Aorta (tissue), 5 donors: Measurements from ENCODE around the gene CXCL16. TPM values are rescaled to one million over a fixed set of nuclear protein-coding genes. Genes with fewer than 3 reads are reported as not detected.
"Not testable (repeated sequence)": the region's sequence is repeated elsewhere in the genome, so short reads cannot be mapped to it uniquely, and the experiment has no call there.

Experiments used
- ATAC-seq: fragments of 200-7000 bp; cut with Tn5 transposase; one replicate; pipeline ENCODE4 v1.9.1; 2022; ENCODE audit warnings: moderate library complexity; ENCODE audit not compliant: low FRiP score
- DNase-seq, 2 donors: peaks; one replicate each; pipeline ENCODE4 v3.0.0-alpha.2; 2020
- H3K27ac ChIP-seq, 2 donors: one replicate each; pipeline ENCODE4 v1.5.1; 2013; ENCODE audit warnings: low read length in 2 of 2, mild to moderate bottlenecking in 2 of 2, moderate library complexity in 2 of 2, control low read depth in 1 of 2, inconsistent platforms in 1 of 2, low read depth in 1 of 2
- H3K27me3 ChIP-seq, 2 donors: one replicate each; pipeline ENCODE4 v1.6.1; 2013; ENCODE audit warnings: control low read depth in 1 of 2, low read length in 1 of 2, mild to moderate bottlenecking in 1 of 2, moderate library complexity in 1 of 2; ENCODE audit not compliant: insufficient read depth in 2 of 2, control insufficient read depth in 1 of 2
- H3K36me3 ChIP-seq, 2 donors: one replicate each; pipeline ENCODE4 v1.6.1; 2013; ENCODE audit warnings: control low read depth in 1 of 2, low read length in 1 of 2, mild to moderate bottlenecking in 1 of 2; ENCODE audit not compliant: insufficient read depth in 2 of 2, control insufficient read depth in 1 of 2
- H3K4me1 ChIP-seq, 2 donors: one replicate each; pipeline ENCODE4 v1.6.1; 2013; ENCODE audit warnings: low read length in 2 of 2, control low read depth in 1 of 2, mild to moderate bottlenecking in 1 of 2, moderate library complexity in 1 of 2; ENCODE audit not compliant: insufficient read depth in 2 of 2, control insufficient read depth in 1 of 2
- H3K4me3 ChIP-seq, 2 donors: one replicate each; pipeline ENCODE4 v1.5.1; 2013; ENCODE audit warnings: low read length in 2 of 2, control low read depth in 1 of 2, mild to moderate bottlenecking in 1 of 2
- H3K9me3 ChIP-seq: one replicate; pipeline ENCODE4 v1.6.1; 2013; ENCODE audit warnings: mild to moderate bottlenecking, low read length; ENCODE audit not compliant: control insufficient read depth
- WGBS, 2 donors: extraction: QIAGEN DNeasy Blood & Tissue Kit; methylation state at CpG; one replicate each; pipeline ENCODE4 v1.1.7; 2013; 5-methylcytosine and 5-hydroxymethylcytosine counted together
- intact Hi-C, 2 donors: fragments of 100-400 bp; cut with DNase I; formaldehyde crosslinking; loops; one replicate each; pipeline versions ENCODE4 v1.14.2 to v1.15.0; 2022
- polyA plus RNA-seq, 2 donors: library from polyadenylated mRNA; stranded (reverse); fragments of 200-250 nt; gene quantifications; one replicate each; pipeline ENCODE4 v1.2.3, GENCODE V29; 2013
- total RNA-seq, 2 donors: library from RNA; stranded (reverse); fragmentation: NEBNext Ultra II Directional; extraction: Animal tissue kit (Norgen Biotek cat#: 25700); gene quantifications; one replicate each; pipeline ENCODE4 v1.2.1, GENCODE V29; 2021
- donor health status: healthy with polysubstance abuse.
- donor health status: Bipolar disorder and iron deficiency.
- donor health status: DM: no; HTN: no; CAD: no.
- donor health status: DM: no; HTN: no; CAD: no.
- donor health status: DM: yes; HTN: yes; CAD: no.

CXCL16 gene
- total and polyA plus RNA-seq, 4 donors, result 11.0 to 64.0 (median 34.8) TPM

- ATAC-seq, H3K4me1 ChIP-seq, H3K4me3 ChIP-seq, H3K36me3 ChIP-seq, DNase-seq, intact Hi-C loops, H3K27me3 ChIP-seq, H3K9me3 ChIP-seq, H3K27ac ChIP-seq: not testable (repeated sequence)
- WGBS, 2 donors, result 88 to 89% methylated on average over 12 of the region's 12 CpGs
Measured at GRCh38 chr17:4689872-4690271, 49.9 kb downstream of the CXCL16 start.

- intact Hi-C loops, H3K36me3 ChIP-seq, H3K27ac ChIP-seq, H3K4me1 ChIP-seq, H3K27me3 ChIP-seq, H3K4me3 ChIP-seq, H3K9me3 ChIP-seq, DNase-seq: not testable (repeated sequence)
- peak; percentile 90 for ATAC-seq
- WGBS, 2 donors, result 19 to 24% methylated on average over 5 of the region's 5 CpGs
Measured at GRCh38 chr17:4683739-4684138, 56.0 kb downstream of the CXCL16 start.

Other genes with a start within 250 kb of the CXCL16 start
- gene SPNS2, start 241.0 kb downstream of the CXCL16 start, total RNA-seq, result 10 to 100 TPM; 31.3 to 56.2 TPM
- gene SPNS2, start 241.0 kb downstream of the CXCL16 start, polyA plus RNA-seq, result 1 to 10 TPM; 2.3 to 3.1 TPM
- gene MYBBP1A, start 184.5 kb downstream of the CXCL16 start, total RNA-seq, result 10 to 100 TPM; 35.2 to 36.6 TPM
- gene MYBBP1A, start 184.5 kb downstream of the CXCL16 start, polyA plus RNA-seq, result 10 to 100 TPM in 1 of 2 donors, 1 to 10 TPM in 1; 8.0 to 37.6 TPM
- gene GGT6, start 179.4 kb downstream of the CXCL16 start, total RNA-seq, result not detected
- gene GGT6, start 179.4 kb downstream of the CXCL16 start, polyA plus RNA-seq, result 1 to 10 TPM in 1 of 2 donors, not detected in 1; 3.5 TPM
- gene SMTNL2, start 155.4 kb downstream of the CXCL16 start, total RNA-seq, result 1 to 10 TPM in 1 of 2 donors, under 1 TPM in 1; 0.49 to 1.7 TPM
- not detected for gene SMTNL2, start 155.4 kb downstream of the CXCL16 start, polyA plus RNA-seq
- not detected for gene ALOX15, start 98.2 kb downstream of the CXCL16 start, total RNA-seq
- gene ALOX15, start 98.2 kb downstream of the CXCL16 start, polyA plus RNA-seq, result not detected
- 10 to 100 TPM; 34.6 to 49.4 TPM for gene PELP1, start 35.8 kb downstream of the CXCL16 start, total RNA-seq
- 10 to 100 TPM; 11.0 to 39.2 TPM for gene PELP1, start 35.8 kb downstream of the CXCL16 start, polyA plus RNA-seq
- 100 to 1,000 TPM in 1 of 2 donors, 10 to 100 TPM in 1; 71.8 to 119 TPM for gene ARRB2, start 29.3 kb downstream of the CXCL16 start, total RNA-seq
- 10 to 100 TPM; 23.2 to 55.2 TPM for gene ARRB2, start 29.3 kb downstream of the CXCL16 start, polyA plus RNA-seq
- 10 to 100 TPM in 1 of 2 donors, 1 to 10 TPM in 1; 7.9 to 16.7 TPM for gene MED11, start 8.5 kb downstream of the CXCL16 start, total RNA-seq
- 10 to 100 TPM; 26.2 to 41.1 TPM for gene MED11, start 8.5 kb downstream of the CXCL16 start, polyA plus RNA-seq
- gene ZMYND15, start 95 bp downstream of the CXCL16 start, total RNA-seq, result 1 to 10 TPM; 2.1 to 7.7 TPM
- 1 to 10 TPM in 1 of 2 donors, under 1 TPM in 1; 0.87 to 1.0 TPM for gene ZMYND15, start 95 bp downstream of the CXCL16 start, polyA plus RNA-seq
- not detected for gene TM4SF5, start 32.0 kb upstream of the CXCL16 start, total RNA-seq
- gene TM4SF5, start 32.0 kb upstream of the CXCL16 start, polyA plus RNA-seq, result 10 to 100 TPM in 1 of 2 donors, not detected in 1; 18.4 TPM
- 10 to 100 TPM in 1 of 2 donors, 1 to 10 TPM in 1; 6.6 to 19.3 TPM for gene VMO1, start 46.4 kb upstream of the CXCL16 start, total RNA-seq
- gene VMO1, start 46.4 kb upstream of the CXCL16 start, polyA plus RNA-seq, result 10 to 100 TPM in 1 of 2 donors, 1 to 10 TPM in 1; 1.5 to 15.5 TPM
- gene GLTPD2, start 49.0 kb upstream of the CXCL16 start, total RNA-seq, result not detected
- gene GLTPD2, start 49.0 kb upstream of the CXCL16 start, polyA plus RNA-seq, result 1 to 10 TPM in 1 of 2 donors, not detected in 1; 3.4 TPM
- 10 to 100 TPM; 78.3 to 91.8 TPM for gene PSMB6, start 56.2 kb upstream of the CXCL16 start, total RNA-seq
- 100 to 1,000 TPM; 171 to 186 TPM for gene PSMB6, start 56.2 kb upstream of the CXCL16 start, polyA plus RNA-seq
- 10 to 100 TPM; 25.3 to 65.0 TPM for gene PLD2, start 67.2 kb upstream of the CXCL16 start, total RNA-seq
- 10 to 100 TPM in 1 of 2 donors, 1 to 10 TPM in 1; 8.8 to 32.9 TPM for gene PLD2, start 67.2 kb upstream of the CXCL16 start, polyA plus RNA-seq
- 10 to 100 TPM; 64.2 to 97.5 TPM for gene MINK1, start 93.4 kb upstream of the CXCL16 start, total RNA-seq
- 10 to 100 TPM; 22.2 to 40.0 TPM for gene MINK1, start 93.4 kb upstream of the CXCL16 start, polyA plus RNA-seq
- gene C17orf107, start 159.6 kb upstream of the CXCL16 start, total RNA-seq, result 1 to 10 TPM; 2.5 to 2.9 TPM
- 1 to 10 TPM in 1 of 2 donors, under 1 TPM in 1; 0.49 to 1.1 TPM for gene C17orf107, start 159.6 kb upstream of the CXCL16 start, polyA plus RNA-seq
- 1 to 10 TPM in 1 of 2 donors, under 1 TPM in 1; 0.84 to 1.6 TPM for gene CHRNE, start 163.2 kb upstream of the CXCL16 start, total RNA-seq
- gene CHRNE, start 163.2 kb upstream of the CXCL16 start, polyA plus RNA-seq, result under 1 TPM in 1 of 2 donors, not detected in 1; 0.61 TPM
- under 1 TPM in 1 of 2 donors, not detected in 1; 0.19 TPM for gene GP1BA, start 192.3 kb upstream of the CXCL16 start, total RNA-seq
- gene GP1BA, start 192.3 kb upstream of the CXCL16 start, polyA plus RNA-seq, result under 1 TPM in 1 of 2 donors, not detected in 1; 0.08 TPM
- gene SLC25A11, start 200.1 kb upstream of the CXCL16 start, total RNA-seq, result 10 to 100 TPM; 28.3 to 29.5 TPM
- 10 to 100 TPM; 31.8 to 41.6 TPM for gene SLC25A11, start 200.1 kb upstream of the CXCL16 start, polyA plus RNA-seq
- 10 to 100 TPM; 45.6 to 51.8 TPM for gene RNF167, start 200.3 kb upstream of the CXCL16 start, total RNA-seq
- gene RNF167, start 200.3 kb upstream of the CXCL16 start, polyA plus RNA-seq, result 10 to 100 TPM; 39.3 to 89.3 TPM
- 100 to 1,000 TPM; 440 to 554 TPM for gene PFN1, start 208.6 kb upstream of the CXCL16 start, total RNA-seq
- gene PFN1, start 208.6 kb upstream of the CXCL16 start, polyA plus RNA-seq, result 100 to 1,000 TPM; 543 to 728 TPM
- gene ENO3, start 211.2 kb upstream of the CXCL16 start, total RNA-seq, result 1 to 10 TPM; 5.2 to 7.4 TPM
- gene ENO3, start 211.2 kb upstream of the CXCL16 start, polyA plus RNA-seq, result 10 to 100 TPM in 1 of 2 donors, 1 to 10 TPM in 1; 9.5 to 46.2 TPM
- 10 to 100 TPM; 38.8 to 48.3 TPM for gene SPAG7, start 227.9 kb upstream of the CXCL16 start, total RNA-seq
- 100 to 1,000 TPM in 1 of 2 donors, 10 to 100 TPM in 1; 43.5 to 109 TPM for gene SPAG7, start 227.9 kb upstream of the CXCL16 start, polyA plus RNA-seq
- gene CAMTA2, start 247.7 kb upstream of the CXCL16 start, total RNA-seq, result 10 to 100 TPM; 62.2 to 68.1 TPM
- 10 to 100 TPM; 21.7 to 67.5 TPM for gene CAMTA2, start 247.7 kb upstream of the CXCL16 start, polyA plus RNA-seq